ENCODE data around the gene ZNF793. TPM values are rescaled to one million over a fixed set of nuclear protein-coding genes. Genes with fewer than 3 reads are reported as not detected.

Gene ZNF793
- total and polyA plus RNA-seq, 10 of the 15 experiments (the other 5 are each of a cell fraction or from before 2014, with no cell fraction given): 0.10 to 1.1 (median 0.30) TPM

DNA sequence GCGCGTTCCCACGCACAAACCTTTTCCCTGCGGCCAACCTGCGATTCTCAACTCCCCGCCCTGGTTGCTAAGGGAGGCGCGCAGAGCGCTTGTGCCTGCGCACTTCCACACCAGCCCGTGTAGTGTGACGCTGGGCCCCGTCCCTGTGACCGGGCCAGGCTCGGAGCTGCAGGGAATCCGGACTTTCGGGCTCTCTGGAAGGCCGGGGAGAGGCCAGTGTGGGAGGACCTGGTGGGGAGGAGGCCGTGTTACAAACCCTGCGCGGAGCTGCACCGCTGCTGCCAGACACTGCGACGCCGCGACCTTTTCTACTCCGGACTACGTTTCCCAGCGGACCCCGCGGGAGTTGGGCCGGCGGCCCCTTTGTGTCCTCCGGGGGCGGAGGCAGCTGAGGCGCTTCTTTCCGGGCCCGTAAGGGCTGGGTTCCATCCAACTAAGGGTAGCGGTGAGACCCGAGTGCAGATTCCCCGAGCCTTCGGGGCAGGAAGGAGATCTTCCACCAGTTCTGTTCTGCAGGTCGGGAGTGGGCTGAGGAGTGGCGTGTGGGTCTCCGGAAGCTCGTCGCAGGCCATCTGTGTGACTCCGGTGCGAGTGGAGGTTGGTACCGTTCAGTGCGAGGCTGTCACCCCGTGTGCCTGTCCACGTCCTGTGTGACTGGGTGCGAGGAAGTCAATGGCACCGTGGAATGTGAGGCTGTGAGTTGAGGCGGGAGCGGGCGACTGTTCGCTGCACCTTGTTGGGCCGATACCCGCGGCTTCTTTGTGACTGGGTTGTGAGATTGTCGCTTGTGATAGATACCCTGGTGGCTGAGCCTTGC, 37.6 kb upstream of the ZNF793 start, which contains the start of gene ZNF570 (continued):
- TF ChIP-seq, protein P1, sequence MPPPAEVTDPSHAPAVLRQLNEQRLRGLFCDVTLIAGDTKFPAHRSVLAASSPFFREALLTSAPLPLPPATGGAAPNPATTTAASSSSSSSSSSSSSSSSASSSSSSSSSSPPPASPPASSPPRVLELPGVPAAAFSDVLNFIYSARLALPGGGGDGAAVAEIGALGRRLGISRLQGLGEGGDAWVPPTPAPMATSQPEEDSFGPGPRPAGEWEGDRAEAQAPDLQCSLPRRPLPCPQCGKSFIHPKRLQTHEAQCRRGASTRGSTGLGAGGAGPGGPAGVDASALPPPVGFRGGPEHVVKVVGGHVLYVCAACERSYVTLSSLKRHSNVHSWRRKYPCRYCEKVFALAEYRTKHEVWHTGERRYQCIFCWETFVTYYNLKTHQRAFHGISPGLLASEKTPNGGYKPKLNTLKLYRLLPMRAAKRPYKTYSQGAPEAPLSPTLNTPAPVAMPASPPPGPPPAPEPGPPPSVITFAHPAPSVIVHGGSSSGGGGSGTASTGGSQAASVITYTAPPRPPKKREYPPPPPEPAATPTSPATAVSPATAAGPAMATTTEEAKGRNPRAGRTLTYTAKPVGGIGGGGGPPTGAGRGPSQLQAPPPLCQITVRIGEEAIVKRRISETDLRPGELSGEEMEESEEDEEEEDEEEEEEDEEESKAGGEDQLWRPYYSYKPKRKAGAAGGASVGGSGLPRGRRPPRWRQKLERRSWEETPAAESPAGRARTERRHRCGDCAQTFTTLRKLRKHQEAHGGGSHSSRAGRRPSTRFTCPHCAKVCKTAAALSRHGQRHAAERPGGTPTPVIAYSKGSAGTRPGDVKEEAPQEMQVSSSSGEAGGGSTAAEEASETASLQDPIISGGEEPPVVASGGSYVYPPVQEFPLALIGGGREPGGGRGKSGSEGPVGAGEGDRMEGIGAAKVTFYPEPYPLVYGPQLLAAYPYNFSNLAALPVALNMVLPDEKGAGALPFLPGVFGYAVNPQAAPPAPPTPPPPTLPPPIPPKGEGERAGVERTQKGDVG (CRISPR knock-in tag; IDR thresholded peaks at IDR 0.05): no peak
- no peak for TF ChIP-seq RAD51 (IDR thresholded peaks at IDR 0.05)
- peak; percentile 45; the same call in 1 of the 2 replicates for TF ChIP-seq CREB1 (IDR thresholded peaks at IDR 0.05; ENCODE audit: low read depth)
- TF ChIP-seq MTA3 (IDR thresholded peaks at IDR 0.05; ENCODE audit: borderline replicate concordance, low read length): no peak
- no peak for TF ChIP-seq SUPT20H (IDR thresholded peaks at IDR 0.05; ENCODE audit: borderline replicate concordance, control insufficient read depth, low read depth, low read length)
- no peak for TF ChIP-seq SUZ12 (IDR thresholded peaks at IDR 0.05; ENCODE audit: unreplicated experiment)
- TF ChIP-seq NR2C2 (IDR thresholded peaks at IDR 0.05; ENCODE audit: borderline replicate concordance, control insufficient read depth, insufficient read length, low read depth): no peak
- peak; percentile 60 for TF ChIP-seq ELK1 (IDR thresholded peaks at IDR 0.05; ENCODE audit: low read depth, low read length)
- TF ChIP-seq CEBPB (IDR thresholded peaks at IDR 0.05; ENCODE audit: borderline replicate concordance in 1 of 2, low read depth in 2 of 2, low read length in 2 of 2): no peak
- no peak for TF ChIP-seq CHD4 (IDR thresholded peaks at IDR 0.05)
- 0 out of 2 replicates have a peak, but pooled peaks have one; percentile 29 for TF ChIP-seq TARDBP (IDR thresholded peaks at IDR 0.05; ENCODE audit: borderline replicate concordance)
- TF ChIP-seq, protein P2, sequence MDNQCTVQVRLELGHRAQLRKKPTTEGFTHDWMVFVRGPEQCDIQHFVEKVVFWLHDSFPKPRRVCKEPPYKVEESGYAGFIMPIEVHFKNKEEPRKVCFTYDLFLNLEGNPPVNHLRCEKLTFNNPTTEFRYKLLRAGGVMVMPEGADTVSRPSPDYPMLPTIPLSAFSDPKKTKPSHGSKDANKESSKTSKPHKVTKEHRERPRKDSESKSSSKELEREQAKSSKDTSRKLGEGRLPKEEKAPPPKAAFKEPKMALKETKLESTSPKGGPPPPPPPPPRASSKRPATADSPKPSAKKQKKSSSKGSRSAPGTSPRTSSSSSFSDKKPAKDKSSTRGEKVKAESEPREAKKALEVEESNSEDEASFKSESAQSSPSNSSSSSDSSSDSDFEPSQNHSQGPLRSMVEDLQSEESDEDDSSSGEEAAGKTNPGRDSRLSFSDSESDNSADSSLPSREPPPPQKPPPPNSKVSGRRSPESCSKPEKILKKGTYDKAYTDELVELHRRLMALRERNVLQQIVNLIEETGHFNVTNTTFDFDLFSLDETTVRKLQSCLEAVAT (IDR thresholded peaks at IDR 0.05): 0 out of 2 replicates have a peak, but pooled peaks have one; percentile 21
- no peak for TF ChIP-seq ASH2L (IDR thresholded peaks at IDR 0.05; ENCODE audit: borderline replicate concordance, low read depth)
- TF ChIP-seq HDGF (IDR thresholded peaks at IDR 0.05): no peak
- TF ChIP-seq CREM (IDR thresholded peaks at IDR 0.05; ENCODE audit: low read depth): peak; percentile 58; the same call in 1 of the 2 replicates
- TF ChIP-seq CHD1 (IDR thresholded peaks at IDR 0.05; ENCODE audit: low read depth, low read length): no peak
- no peak for TF ChIP-seq TCF12 (IDR thresholded peaks at IDR 0.05; ENCODE audit: low read depth, low read length)
- peak; percentile 82 for TF ChIP-seq POLR2AphosphoS5 (IDR thresholded peaks at IDR 0.05; ENCODE audit: low read length)
- 0 out of 2 replicates have a peak, but pooled peaks have one; percentile 44 for TF ChIP-seq GATAD2B (conservative IDR thresholded peaks at IDR 0.05; ENCODE audit: low read depth)
